Colon (tissue), 2 donors: ENCODE results near the gene GNG7.
"Not testable (repeated sequence)": the region's sequence is repeated elsewhere in the genome, so short reads cannot be mapped to it uniquely, and the experiment has no call there.

Source experiments
- FAIRE-seq: peaks from 2 replicates; lab custom pipeline; 2012; peaks lifted over from hg19 to GRCh38; lab: Jason Lieb, UNC
- donor health status: control.
- donor health status: control.

GNG7 gene

DNA sequence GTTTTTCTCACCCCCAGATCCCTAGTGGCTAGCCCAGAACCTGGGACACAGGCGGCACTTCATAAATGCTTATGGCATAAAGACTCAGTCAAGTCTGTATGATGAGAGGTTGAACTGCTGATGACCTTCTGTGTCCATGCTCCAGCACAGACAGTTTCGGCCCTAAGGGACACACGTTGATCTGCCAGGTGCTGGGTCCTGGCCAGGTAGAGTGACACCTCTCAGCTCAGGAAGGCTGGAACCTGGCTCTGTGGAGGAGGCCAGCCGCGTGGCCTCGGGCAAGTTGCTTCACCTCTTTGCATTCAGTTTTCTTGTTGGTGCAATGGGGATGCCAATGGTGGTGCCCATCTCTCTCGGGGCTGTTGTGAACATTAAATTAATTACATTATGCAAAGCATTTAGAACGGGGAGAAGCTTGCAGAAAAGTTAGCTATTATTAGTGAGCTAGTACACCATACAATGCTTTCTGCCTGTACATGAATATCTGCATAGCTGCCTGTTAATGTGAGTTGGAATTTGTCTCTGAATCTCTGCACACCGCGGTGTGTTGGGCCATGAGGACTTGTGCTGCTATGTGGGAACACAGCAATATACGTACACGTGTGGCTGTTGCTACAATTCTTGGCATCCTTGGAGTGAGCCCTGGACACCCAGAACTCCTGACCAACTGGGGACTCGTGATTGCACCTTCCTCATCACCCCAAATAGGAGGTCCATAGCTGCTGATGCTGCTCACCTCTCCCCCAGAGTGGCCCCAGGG, 218.1 kb downstream of the GNG7 start:
- FAIRE-seq: no peak

DNA sequence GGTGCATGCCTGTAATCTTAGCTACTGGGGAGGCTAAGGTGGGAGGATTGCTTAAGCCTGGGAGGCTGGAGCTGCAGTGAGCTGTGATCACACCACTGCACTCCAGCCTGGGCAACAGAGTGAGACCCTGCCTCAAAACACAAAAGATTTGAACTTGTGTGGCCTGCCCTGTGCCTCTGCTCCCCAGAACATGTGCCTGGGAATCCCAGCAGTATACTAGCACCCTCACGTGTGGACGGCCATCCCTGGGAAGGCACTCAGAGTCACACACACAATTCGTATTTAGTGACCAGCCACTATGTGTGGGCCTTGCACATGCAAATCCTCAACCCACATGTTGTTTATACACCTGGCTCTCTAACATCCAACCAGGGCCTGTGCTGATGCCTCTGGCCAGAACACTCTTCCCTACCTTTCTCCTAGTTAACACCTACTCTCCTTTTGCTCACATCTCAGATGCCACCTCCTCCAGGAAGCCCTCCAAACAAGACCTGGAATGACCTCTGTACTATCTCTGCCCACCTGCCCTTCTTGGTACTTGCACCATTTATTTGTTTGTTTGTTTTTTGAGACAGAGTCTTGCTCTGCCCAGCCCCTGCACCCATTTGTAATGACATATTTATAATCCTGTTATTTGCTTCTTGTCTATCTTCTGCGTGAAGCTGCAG, 218.9 kb downstream of the GNG7 start:
- no peak for FAIRE-seq

GRCh38 chr19:2483084-2483483, 219.4 kb downstream of the GNG7 start:
- no peak for FAIRE-seq

GRCh38 chr19:2482354-2483038, 220.0 kb downstream of the GNG7 start:
- FAIRE-seq: no peak

DNA sequence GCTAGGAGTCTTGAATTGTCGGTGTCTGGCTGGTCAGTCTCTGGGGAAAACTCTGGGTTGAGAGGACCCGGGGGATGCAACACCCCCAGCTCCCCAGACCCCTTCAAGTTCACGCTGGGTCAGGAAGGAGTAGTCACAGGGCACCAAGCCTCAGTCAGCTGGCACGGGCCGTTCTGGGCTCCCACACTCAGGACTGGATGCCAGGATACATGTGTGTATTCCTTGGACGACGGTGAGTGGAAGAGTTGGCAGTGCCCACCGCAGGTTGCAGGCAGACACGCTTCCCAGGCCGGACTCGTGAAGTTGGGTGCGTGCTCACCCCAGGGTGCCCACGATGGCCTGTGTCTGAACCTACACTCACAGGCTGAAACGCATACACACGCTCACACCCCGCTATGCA, 221.0 kb downstream of the GNG7 start:
- FAIRE-seq: no peak

- no peak for FAIRE-seq
Observed at GRCh38 chr19:2479556-2480194, 222.8 kb downstream of the GNG7 start.

- no peak for FAIRE-seq
Observed at GRCh38 chr19:2478756-2479555, 223.5 kb downstream of the GNG7 start.

DNA sequence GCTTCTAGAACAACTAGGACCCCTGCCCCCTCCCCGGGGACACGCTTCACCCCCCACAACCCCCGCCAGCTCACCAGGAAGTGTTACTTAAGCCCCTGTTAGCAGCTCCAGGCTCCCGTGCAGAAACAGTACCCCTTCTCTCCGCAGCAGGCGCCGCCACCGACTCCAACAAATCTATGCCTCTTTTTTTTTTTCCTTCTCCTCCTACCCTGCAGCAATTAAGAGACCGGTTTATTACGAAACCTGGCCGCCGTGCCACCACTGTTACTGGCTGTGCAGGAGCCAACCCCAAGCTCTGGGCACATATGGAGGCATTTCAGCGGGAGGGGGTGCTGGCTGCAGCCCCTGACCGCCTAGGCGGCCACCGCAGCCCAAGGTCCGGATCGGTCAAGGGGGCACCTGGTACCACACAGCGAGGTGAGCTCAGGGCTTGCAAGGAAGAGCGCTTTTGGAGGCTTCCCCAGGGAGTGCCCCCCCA, 224.2 kb downstream of the GNG7 start:
- FAIRE-seq: no peak

GRCh38 chr19:2477732-2478191, 224.7 kb downstream of the GNG7 start:
- no peak for FAIRE-seq

DNA sequence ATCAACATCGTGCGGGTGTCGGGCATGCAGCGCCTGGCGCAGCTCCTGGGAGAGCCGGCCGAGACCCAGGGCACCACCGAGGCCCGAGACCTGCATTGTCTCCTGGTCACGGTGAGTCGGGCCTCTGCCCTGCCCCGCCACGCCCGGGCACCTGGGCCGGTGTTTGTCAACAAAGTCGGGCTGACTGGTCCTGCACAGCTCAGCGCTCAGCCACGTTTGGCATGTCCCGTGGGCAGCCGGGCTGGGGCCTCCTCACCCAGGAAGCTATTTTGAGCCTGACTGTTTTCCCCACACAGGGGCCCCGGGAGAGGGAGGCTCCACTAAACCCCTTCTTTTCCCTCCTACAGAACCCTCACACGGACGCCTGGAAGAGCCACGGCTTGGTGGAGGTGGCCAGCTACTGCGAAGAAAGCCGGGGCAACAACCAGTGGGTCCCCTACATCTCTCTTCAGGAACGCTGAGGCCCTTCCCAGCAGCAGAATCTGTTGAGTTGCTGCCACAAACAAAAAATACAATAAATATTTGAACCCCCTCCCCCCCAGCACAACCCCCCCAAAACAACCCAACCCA, 225.3 kb downstream of the GNG7 start:
- no peak for FAIRE-seq

GRCh38 chr19:2476451-2477140, 225.9 kb downstream of the GNG7 start:
- FAIRE-seq: no peak

- FAIRE-seq: no peak
Observed at GRCh38 chr19:2475702-2476450, 226.6 kb downstream of the GNG7 start, which contains the start of gene GADD45B. GADD45B (plus strand) TSS chr19:2476127; CDS start chr19:2476359, 232 bp downstream.

DNA sequence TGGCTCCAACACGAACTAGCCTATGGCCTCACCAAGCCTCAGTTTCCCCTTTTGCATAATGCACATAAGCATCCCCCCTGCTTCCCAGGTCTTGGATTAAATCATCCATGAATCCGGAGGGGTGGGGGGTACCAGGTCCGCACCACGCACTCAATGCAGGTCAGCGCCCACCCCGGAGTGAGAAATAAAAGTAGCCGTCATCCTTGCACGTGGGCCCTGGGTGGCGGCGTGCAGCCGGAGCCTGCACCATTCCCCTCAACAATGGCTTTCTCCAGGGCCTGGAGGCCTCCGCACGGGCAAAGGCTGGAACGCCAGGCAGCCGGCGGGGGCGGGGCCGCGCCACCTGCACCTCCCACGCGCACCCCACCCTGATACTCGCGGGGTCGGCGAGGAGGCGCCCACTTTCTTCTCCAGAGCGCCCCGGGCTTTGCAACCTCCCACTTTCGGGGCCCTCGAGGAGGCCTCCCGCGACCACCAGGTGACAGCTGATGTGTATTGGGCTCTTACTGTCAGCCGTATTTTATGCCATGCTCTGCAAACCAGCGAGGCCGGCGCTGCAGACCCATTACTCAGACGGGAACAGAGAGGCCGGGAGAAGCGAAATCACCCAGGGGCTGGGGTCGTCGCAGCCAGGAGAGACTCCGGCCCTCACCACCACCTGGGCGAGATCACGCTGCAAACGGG, 227.3 kb downstream of the GNG7 start:
- FAIRE-seq: no peak

GRCh38 chr19:2474232-2475017, 228.1 kb downstream of the GNG7 start:
- no peak for FAIRE-seq

DNA sequence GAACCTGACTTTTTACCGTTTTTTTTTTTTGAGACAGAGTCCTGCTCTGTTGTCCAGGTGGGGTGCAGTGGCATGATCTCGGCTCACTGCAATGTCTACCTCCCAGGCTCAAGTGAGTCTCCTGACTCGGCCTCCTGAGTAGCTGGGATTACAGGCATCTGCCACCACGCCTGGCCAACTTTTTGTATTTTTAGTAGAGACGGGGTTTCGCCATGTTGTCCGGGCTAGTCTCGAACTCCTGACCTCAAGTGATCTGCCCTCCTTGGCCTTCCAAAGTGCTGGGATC, 232.6 kb downstream of the GNG7 start:
- FAIRE-seq: not testable (repeated sequence)

- FAIRE-seq: no peak
Observed at GRCh38 chr19:2469102-2469914, 233.2 kb downstream of the GNG7 start.

GRCh38 chr19:2468596-2468995, 233.9 kb downstream of the GNG7 start:
- no peak for FAIRE-seq

GRCh38 chr19:2464389-2464788, 238.1 kb downstream of the GNG7 start:
- FAIRE-seq: no peak
